Measurements from ENCODE around the gene PTPRC.

PTPRC gene

DNA sequence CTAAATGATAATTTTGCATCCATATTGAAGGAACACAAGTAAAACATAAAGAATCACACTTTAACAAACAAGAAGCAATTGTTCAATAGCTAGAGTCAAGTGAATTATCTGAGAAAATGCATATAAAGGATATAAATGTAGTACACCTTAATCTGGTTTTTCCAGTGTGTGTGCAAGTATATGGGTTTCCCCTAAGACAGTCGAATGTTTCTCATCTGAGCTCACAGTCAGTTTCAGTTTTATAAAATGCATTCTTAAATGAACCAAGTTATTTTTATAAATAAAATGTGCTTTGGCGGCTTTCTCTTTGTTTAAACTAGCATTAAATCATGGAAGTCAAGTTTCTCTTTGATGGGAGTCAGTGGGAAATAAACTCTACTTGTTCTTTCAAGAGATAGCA is 125.9 kb downstream of the PTPRC start:
- no peaks in the 10 kb centered on the region for H3K27me3 ChIP-seq (ENCODE audit: control insufficient read depth, insufficient read depth, low read length)

DNA sequence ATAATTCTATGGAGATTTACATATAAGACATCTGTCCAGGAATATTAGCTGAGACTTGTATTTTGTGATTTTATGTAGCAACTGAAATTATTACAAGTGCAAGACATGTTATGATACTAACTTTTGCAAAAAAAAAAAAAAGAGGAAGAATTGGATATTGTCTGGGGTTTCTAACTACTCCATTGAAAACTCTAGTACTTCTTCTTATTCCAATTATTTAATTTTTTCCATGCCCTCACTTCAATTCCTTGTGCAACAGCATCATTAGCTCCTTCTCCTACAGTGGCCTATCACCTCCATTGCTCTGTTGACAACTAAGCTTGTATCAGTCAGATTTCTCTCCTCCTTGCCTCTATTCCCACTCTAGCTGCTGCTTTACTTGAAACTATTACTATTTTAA is 126.6 kb downstream of the PTPRC start:
- Histone ChIP-seq H3K36me3 (ENCODE audit: control insufficient read depth, insufficient read depth, low read length) (no peaks in the 10 kb centered on the region), H3K4me3 (ENCODE audit: low read depth, low read length) (no peak overlapping the region)

More for the DNA sequence above, 125.9 kb downstream of the PTPRC start:
- Histone ChIP-seq H3K4me3 (ENCODE audit: low read depth, low read length) (no peak overlapping the region), H3K9me3 (ENCODE audit: control insufficient read depth, insufficient read depth, low read length) (no peaks in the 10 kb centered on the region), H3K9ac (ENCODE audit: low read depth, low read length) (no peak overlapping the region), H3K27ac (ENCODE audit: low read depth, low read length) (no peak overlapping the region), H3K4me1 (ENCODE audit: control insufficient read depth, insufficient read depth, low read length) (0 out of 2 replicates have a peak, but pooled peaks cover 4% of the 10 kb centered on the region), H3K36me3 (ENCODE audit: control insufficient read depth, insufficient read depth, low read length) (no peaks in the 10 kb centered on the region)

DNA sequence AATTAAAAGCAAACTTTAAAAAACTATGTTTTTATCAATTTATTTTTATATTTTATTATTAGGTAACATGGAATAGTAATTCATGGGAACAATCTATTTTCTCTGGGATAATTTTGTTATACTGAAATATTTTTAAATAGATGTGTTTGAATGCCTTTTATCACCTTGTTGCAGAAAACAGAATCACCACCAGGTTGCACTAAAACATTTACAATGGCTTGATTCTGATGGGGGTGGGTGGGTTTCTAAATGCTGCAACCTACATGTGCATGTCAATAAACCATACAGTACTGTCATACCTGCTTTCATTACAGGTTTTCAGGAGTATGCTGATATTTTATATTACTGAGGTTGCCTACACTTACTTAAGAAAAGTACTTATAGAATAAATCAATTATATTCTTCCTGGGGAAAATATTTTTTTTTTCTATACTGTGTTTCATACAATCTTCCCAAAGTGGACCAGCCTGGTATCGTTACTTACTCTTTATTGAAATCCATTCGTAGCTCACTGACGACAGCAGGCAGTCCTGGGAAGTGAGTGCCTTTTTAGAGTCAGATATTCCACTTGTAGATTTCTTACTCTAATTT is 132.8 kb downstream of the PTPRC start:
- no peaks in the 10 kb centered on the region for H3K27me3 ChIP-seq (ENCODE audit: control insufficient read depth, insufficient read depth, low read length)
- peaks cover 8% of the 10 kb centered on the region; the same call in 1 of the 2 replicates for H3K4me1 ChIP-seq (ENCODE audit: control insufficient read depth, insufficient read depth, low read length)
- H3K9ac ChIP-seq (ENCODE audit: low read depth, low read length) = no peak overlapping the region
- no peak overlapping the region for H3K4me3 ChIP-seq (ENCODE audit: low read depth, low read length)
- H3K36me3 ChIP-seq (ENCODE audit: control insufficient read depth, insufficient read depth, low read length) = no peaks in the 10 kb centered on the region
- H3K9me3 ChIP-seq (ENCODE audit: control insufficient read depth, insufficient read depth, low read length) = no peaks in the 10 kb centered on the region
- no peak overlapping the region for H3K27ac ChIP-seq (ENCODE audit: low read depth, low read length)

More for the DNA sequence above, 126.6 kb downstream of the PTPRC start:
- Histone ChIP-seq H3K9me3 (ENCODE audit: control insufficient read depth, insufficient read depth, low read length) (no peaks in the 10 kb centered on the region), H3K27ac (ENCODE audit: low read depth, low read length) (no peak overlapping the region), H3K4me1 (ENCODE audit: control insufficient read depth, insufficient read depth, low read length) (0 out of 2 replicates have a peak, but pooled peaks cover 8% of the 10 kb centered on the region), H3K27me3 (ENCODE audit: control insufficient read depth, insufficient read depth, low read length) (no peaks in the 10 kb centered on the region), H3K9ac (ENCODE audit: low read depth, low read length) (no peak overlapping the region)

DNA sequence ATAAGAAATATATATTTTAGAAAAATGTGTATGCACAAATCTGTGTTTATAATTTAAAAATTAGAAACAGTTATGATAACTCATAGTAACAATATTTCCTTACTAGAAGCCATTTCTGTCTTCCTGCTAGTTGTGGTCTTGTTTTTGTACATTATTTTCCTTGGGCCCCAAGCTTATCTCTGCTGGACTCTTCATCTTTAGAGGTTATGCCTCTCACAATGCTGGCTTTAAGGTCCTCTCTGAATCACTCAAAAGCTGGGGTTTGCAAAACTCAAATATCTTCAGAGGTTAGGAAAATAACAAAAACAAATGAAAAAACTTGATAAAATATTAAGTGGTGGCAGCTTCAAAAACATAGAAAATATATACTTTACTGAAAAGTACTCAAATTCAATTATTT is 133.8 kb downstream of the PTPRC start:
- H3K27me3 ChIP-seq (ENCODE audit: control insufficient read depth, insufficient read depth, low read length) = no peaks in the 10 kb centered on the region
- no peak overlapping the region for H3K4me3 ChIP-seq (ENCODE audit: low read depth, low read length)
- H3K9me3 ChIP-seq (ENCODE audit: control insufficient read depth, insufficient read depth, low read length) = no peaks in the 10 kb centered on the region
- no peak overlapping the region for H3K9ac ChIP-seq (ENCODE audit: low read depth, low read length)
- no peak overlapping the region for H3K27ac ChIP-seq (ENCODE audit: low read depth, low read length)
- H3K4me1 ChIP-seq (ENCODE audit: control insufficient read depth, insufficient read depth, low read length) = peaks cover 8% of the 10 kb centered on the region; the same call in 1 of the 2 replicates
- no peaks in the 10 kb centered on the region for H3K36me3 ChIP-seq (ENCODE audit: control insufficient read depth, insufficient read depth, low read length)

DNA sequence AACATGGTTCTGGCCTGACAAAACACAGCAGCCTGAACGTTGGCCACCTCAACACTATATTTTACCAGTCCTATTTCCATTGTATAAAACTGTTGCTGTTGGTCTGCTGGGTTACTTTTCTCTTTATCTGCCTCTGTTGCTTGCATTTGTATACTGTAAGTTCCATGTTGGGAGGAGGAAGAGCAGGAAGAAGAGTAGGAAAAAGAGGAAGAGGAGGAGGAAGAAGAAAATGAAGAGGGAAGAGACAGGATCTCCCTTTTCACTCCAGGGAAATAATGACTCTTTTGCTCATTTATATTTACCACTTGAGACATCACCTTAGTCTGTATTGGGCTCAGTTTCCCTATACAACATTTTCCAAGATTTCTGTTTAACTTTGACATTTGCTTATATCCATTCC is 134.2 kb downstream of the PTPRC start:
- no peaks in the 10 kb centered on the region for H3K9me3 ChIP-seq (ENCODE audit: control insufficient read depth, insufficient read depth, low read length)
- no peak overlapping the region for H3K9ac ChIP-seq (ENCODE audit: low read depth, low read length)
- no peak overlapping the region for H3K4me3 ChIP-seq (ENCODE audit: low read depth, low read length)
- H3K36me3 ChIP-seq (ENCODE audit: control insufficient read depth, insufficient read depth, low read length) = no peaks in the 10 kb centered on the region
- H3K4me1 ChIP-seq (ENCODE audit: control insufficient read depth, insufficient read depth, low read length) = peaks cover 11% of the 10 kb centered on the region
- H3K27me3 ChIP-seq (ENCODE audit: control insufficient read depth, insufficient read depth, low read length) = no peaks in the 10 kb centered on the region
- no peak overlapping the region for H3K27ac ChIP-seq (ENCODE audit: low read depth, low read length)

DNA sequence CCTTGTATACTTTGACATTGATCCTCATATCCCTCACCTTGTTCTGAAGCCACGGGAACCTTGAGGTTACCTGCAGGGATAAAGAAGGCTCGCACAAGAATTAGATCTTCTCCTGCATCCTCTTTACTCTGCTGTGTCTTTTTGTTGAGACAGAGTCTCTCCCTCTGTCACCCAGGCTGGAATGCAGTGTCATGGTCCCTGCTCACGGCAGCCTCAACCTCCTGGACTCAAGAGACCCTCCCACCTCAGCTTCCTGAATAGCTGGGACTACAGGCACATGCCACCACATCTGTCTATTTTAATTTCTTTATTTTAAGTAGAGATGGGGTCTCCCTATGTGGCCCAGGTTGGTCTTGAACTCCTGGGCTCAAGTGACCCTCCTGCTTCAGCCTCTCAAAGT is 134.7 kb downstream of the PTPRC start:
- H3K27me3 ChIP-seq (ENCODE audit: control insufficient read depth, insufficient read depth, low read length) = no peaks in the 10 kb centered on the region
- no peaks in the 10 kb centered on the region for H3K9me3 ChIP-seq (ENCODE audit: control insufficient read depth, insufficient read depth, low read length)
- no peaks in the 10 kb centered on the region for H3K36me3 ChIP-seq (ENCODE audit: control insufficient read depth, insufficient read depth, low read length)
- no peak overlapping the region for H3K4me3 ChIP-seq (ENCODE audit: low read depth, low read length)
- no peak overlapping the region for H3K9ac ChIP-seq (ENCODE audit: low read depth, low read length)
- H3K4me1 ChIP-seq (ENCODE audit: control insufficient read depth, insufficient read depth, low read length) = peaks cover 15% of the 10 kb centered on the region
- no peak overlapping the region for H3K27ac ChIP-seq (ENCODE audit: low read depth, low read length)

DNA sequence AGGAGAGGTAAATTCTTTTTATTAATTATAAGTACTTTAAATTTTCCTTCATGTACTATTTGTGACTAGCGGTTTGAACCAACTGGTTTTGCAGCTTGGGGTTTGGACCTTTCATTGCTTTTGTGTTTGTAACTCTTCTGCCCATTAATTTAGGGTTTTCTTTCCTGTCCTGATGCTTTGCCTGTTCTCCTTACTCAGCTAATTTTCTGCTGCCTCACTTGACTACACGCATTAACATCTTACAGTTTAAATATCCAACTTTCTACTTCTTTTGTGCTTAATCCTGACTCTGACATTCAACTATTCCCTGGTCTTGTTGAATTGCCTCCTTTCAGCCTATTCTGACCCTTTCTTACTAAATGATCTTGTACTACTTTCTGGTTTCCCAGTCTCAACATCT is 135.6 kb downstream of the PTPRC start:
- H3K27ac ChIP-seq (ENCODE audit: low read depth, low read length) = no peak overlapping the region
- no peaks in the 10 kb centered on the region for H3K9me3 ChIP-seq (ENCODE audit: control insufficient read depth, insufficient read depth, low read length)
- H3K4me3 ChIP-seq (ENCODE audit: low read depth, low read length) = no peak overlapping the region
- H3K36me3 ChIP-seq (ENCODE audit: control insufficient read depth, insufficient read depth, low read length) = no peaks in the 10 kb centered on the region
- no peaks in the 10 kb centered on the region for H3K27me3 ChIP-seq (ENCODE audit: control insufficient read depth, insufficient read depth, low read length)
- no peak overlapping the region for H3K9ac ChIP-seq (ENCODE audit: low read depth, low read length)
- peaks cover 15% of the 10 kb centered on the region for H3K4me1 ChIP-seq (ENCODE audit: control insufficient read depth, insufficient read depth, low read length)

DNA sequence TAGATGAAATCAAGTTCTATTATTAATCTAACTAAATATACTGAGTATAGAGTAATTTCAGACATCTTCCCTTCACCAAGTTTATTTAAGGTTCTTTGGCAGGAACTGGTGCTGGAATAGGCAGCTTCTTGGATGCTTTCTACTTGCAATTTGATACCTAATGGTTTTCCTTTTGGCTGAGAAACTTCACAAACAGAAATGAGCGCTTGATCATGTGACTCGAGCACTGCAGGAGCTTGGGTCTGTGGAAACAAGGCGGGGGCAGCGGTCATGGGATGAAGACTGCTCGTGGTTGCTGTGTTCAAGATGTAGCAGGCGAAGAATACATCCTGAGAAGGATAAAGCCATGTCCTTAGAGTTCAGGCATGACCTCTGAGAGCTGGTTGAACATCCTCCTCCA is 136.8 kb downstream of the PTPRC start:
- Histone ChIP-seq H3K27me3 (ENCODE audit: control insufficient read depth, insufficient read depth, low read length) (no peaks in the 10 kb centered on the region), H3K9me3 (ENCODE audit: control insufficient read depth, insufficient read depth, low read length) (no peaks in the 10 kb centered on the region), H3K27ac (ENCODE audit: low read depth, low read length) (no peak overlapping the region), H3K4me1 (ENCODE audit: control insufficient read depth, insufficient read depth, low read length) (peaks cover 7% of the 10 kb centered on the region), H3K4me3 (ENCODE audit: low read depth, low read length) (no peak overlapping the region), H3K36me3 (ENCODE audit: control insufficient read depth, insufficient read depth, low read length) (no peaks in the 10 kb centered on the region), H3K9ac (ENCODE audit: low read depth, low read length) (no peak overlapping the region)

DNA sequence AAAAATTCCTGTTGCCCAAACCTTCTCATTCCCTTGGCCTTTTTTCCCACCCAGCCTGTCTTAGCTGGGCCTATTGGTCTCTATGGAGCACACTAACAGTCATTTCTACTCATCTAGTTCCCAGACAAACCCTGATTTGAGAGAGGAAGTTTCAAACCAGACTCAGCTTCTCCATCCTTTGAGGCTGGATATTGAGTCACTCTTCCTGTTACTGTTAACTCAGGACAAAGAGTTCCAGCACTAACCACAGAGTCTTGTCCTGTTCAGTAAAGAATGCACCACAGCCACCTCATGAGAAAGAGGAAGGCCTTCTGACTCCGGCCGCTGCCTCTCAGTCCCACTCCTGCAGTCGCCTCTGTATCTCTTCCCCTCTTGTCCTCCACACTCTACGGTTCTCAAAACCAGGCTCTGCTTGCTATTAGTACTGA is 137.8 kb downstream of the PTPRC start:
- no peaks in the 10 kb centered on the region for H3K36me3 ChIP-seq (ENCODE audit: control insufficient read depth, insufficient read depth, low read length)
- H3K27ac ChIP-seq (ENCODE audit: low read depth, low read length) = no peak overlapping the region
- no peaks in the 10 kb centered on the region for H3K9me3 ChIP-seq (ENCODE audit: control insufficient read depth, insufficient read depth, low read length)
- H3K4me1 ChIP-seq (ENCODE audit: control insufficient read depth, insufficient read depth, low read length) = peaks cover 7% of the 10 kb centered on the region
- H3K9ac ChIP-seq (ENCODE audit: low read depth, low read length) = no peak overlapping the region
- H3K27me3 ChIP-seq (ENCODE audit: control insufficient read depth, insufficient read depth, low read length) = no peaks in the 10 kb centered on the region
- no peak overlapping the region for H3K4me3 ChIP-seq (ENCODE audit: low read depth, low read length)

DNA sequence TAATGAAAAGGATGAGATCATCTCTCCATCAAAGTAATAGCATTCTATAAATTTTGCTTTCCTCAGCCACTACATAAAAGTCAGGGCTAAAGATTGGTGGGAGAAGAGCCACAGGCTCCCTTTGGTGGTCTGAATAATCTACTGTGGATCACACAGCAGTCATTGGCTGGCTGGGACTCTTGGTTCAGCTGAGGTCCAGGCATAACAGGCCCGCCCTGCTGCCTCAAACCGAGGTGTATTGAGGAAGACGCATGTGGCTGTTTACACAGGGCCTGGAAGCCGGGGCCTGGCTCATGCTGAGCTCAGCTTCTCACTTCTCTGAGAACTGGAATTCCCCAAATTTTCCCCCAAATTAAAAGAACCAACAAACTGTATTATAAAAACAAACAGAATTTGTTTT is 139.2 kb downstream of the PTPRC start:
- H3K4me3 ChIP-seq (ENCODE audit: low read depth, low read length) = no peak overlapping the region
- H3K36me3 ChIP-seq (ENCODE audit: control insufficient read depth, insufficient read depth, low read length) = no peaks in the 10 kb centered on the region
- no peaks in the 10 kb centered on the region for H3K27me3 ChIP-seq (ENCODE audit: control insufficient read depth, insufficient read depth, low read length)
- no peak overlapping the region for H3K9ac ChIP-seq (ENCODE audit: low read depth, low read length)
- H3K27ac ChIP-seq (ENCODE audit: low read depth, low read length) = no peak overlapping the region
- H3K4me1 ChIP-seq (ENCODE audit: control insufficient read depth, insufficient read depth, low read length) = peaks cover 7% of the 10 kb centered on the region
- H3K9me3 ChIP-seq (ENCODE audit: control insufficient read depth, insufficient read depth, low read length) = no peaks in the 10 kb centered on the region

DNA sequence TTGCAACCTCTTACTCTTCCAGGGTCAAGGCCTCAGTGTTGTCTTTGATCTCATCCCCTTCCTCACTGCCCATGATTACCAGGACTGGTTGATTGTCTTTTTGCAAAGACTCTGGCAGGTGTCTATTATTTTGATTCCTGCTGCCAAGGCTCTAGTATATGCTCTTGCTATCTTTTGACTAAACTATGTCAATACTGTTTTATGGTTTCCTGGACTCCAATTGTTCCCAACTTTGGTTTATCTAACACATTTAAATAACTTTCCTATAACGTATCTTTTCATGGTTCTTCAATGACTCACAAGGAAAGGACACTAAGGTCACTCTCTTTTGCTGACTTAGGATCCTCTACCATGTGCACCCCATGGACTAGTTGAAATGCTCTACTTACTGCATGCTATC is 141.5 kb downstream of the PTPRC start:
- Histone ChIP-seq H3K9ac (ENCODE audit: low read depth, low read length) (no peak overlapping the region), H3K9me3 (ENCODE audit: control insufficient read depth, insufficient read depth, low read length) (no peaks in the 10 kb centered on the region), H3K27me3 (ENCODE audit: control insufficient read depth, insufficient read depth, low read length) (no peaks in the 10 kb centered on the region), H3K36me3 (ENCODE audit: control insufficient read depth, insufficient read depth, low read length) (no peaks in the 10 kb centered on the region), H3K4me3 (ENCODE audit: low read depth, low read length) (no peak overlapping the region), H3K4me1 (ENCODE audit: control insufficient read depth, insufficient read depth, low read length) (peaks cover 7% of the 10 kb centered on the region; the same call in 1 of the 2 replicates), H3K27ac (ENCODE audit: low read depth, low read length) (no peak overlapping the region)
